GM12801 (cell line): ENCODE results near the gene CPPED1.

ENCODE experiments used
- TF ChIP-seq, protein P1 (sequence below): IDR thresholded peaks from one replicate; pipeline ENCODE4 v1.5.1; 2011; ENCODE audit warnings: control low read depth; ENCODE audit not compliant: insufficient read length; ENCODE audit errors: extremely low read depth

CPPED1 gene

GRCh38 chr16:12798846-12799245, 4.8 kb downstream of the CPPED1 start:
- TF ChIP-seq, protein P1, sequence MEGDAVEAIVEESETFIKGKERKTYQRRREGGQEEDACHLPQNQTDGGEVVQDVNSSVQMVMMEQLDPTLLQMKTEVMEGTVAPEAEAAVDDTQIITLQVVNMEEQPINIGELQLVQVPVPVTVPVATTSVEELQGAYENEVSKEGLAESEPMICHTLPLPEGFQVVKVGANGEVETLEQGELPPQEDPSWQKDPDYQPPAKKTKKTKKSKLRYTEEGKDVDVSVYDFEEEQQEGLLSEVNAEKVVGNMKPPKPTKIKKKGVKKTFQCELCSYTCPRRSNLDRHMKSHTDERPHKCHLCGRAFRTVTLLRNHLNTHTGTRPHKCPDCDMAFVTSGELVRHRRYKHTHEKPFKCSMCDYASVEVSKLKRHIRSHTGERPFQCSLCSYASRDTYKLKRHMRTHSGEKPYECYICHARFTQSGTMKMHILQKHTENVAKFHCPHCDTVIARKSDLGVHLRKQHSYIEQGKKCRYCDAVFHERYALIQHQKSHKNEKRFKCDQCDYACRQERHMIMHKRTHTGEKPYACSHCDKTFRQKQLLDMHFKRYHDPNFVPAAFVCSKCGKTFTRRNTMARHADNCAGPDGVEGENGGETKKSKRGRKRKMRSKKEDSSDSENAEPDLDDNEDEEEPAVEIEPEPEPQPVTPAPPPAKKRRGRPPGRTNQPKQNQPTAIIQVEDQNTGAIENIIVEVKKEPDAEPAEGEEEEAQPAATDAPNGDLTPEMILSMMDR = no peak

- TF ChIP-seq, protein P1 = no peak
Measured at GRCh38 chr16:12798171-12798570, 5.5 kb downstream of the CPPED1 start.

DNA sequence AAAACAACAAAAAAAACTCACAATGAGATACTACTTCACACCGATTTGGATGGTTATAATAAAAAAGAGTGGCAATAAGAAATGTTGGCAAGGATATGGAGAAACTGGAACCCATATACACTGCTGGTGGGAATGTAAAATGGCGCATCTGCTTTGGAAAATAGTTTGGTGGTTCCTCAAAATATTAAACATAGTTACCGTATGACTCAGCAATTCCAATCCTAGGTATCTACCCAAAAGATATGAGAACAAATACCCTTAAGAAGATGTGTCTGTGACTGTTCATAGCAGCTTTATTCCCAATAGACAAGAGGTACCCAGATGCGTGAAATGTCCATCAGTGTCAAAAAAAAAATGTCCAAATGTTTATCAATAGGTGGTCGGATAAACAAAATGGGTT, 7.2 kb downstream of the CPPED1 start:
- TF ChIP-seq, protein P1 = no peak

GRCh38 chr16:12794486-12795387, 8.9 kb downstream of the CPPED1 start:
- TF ChIP-seq, protein P1 = no peak

DNA sequence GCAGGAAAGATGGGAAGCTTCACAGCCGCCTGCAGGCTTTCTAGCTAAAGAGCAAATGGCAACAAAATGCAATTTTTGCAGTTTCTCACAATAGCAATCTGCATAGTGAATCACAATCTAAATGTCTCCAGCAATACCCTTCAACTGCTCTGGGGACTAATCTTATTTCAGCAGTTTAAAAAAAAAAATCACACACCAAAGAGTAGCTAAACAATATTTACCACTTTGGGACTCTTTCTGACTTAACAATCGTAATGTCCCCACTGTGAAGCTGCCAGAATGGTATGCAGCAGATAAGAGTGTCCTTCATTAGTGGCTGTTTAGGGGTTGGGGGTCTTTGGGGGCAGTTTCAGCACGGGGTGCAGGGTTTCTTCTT, 9.8 kb downstream of the CPPED1 start:
- TF ChIP-seq, protein P1 = no peak

- TF ChIP-seq, protein P1 = no peak
Measured at GRCh38 chr16:12793120-12793864, 10.4 kb downstream of the CPPED1 start.

- TF ChIP-seq, protein P1 = no peak
Measured at GRCh38 chr16:12791340-12791739, 12.3 kb downstream of the CPPED1 start.
